Duodenal mucosa (tissue), 2 donors: Measurements from ENCODE around the gene C1QTNF5.

Experiments used
- H3K27ac ChIP-seq: one replicate; pipeline ENCODE4 v1.7.0; 2013; ENCODE audit warnings: low read depth, low read length
- H3K27me3 ChIP-seq, 2 donors: one replicate each; pipeline ENCODE4 v1.7.0; 2013; ENCODE audit warnings: low read length in 2 of 2, control low read depth in 1 of 2; ENCODE audit not compliant: insufficient read depth in 2 of 2, control insufficient read depth in 1 of 2
- H3K36me3 ChIP-seq, 2 donors: one replicate each; pipeline ENCODE4 v1.7.0; 2013; ENCODE audit warnings: low read length in 2 of 2, control low read depth in 1 of 2; ENCODE audit not compliant: insufficient read depth in 2 of 2, control insufficient read depth in 1 of 2
- H3K4me1 ChIP-seq, 2 donors: one replicate each; pipeline ENCODE4 v1.7.0; 2013; ENCODE audit warnings: low read length in 2 of 2, control low read depth in 1 of 2; ENCODE audit not compliant: insufficient read depth in 2 of 2, control insufficient read depth in 1 of 2
- H3K4me3 ChIP-seq, 2 donors: one replicate each; pipeline ENCODE4 v1.7.0; 2013; ENCODE audit warnings: low read length in 2 of 2, low read depth in 1 of 2
- H3K9ac ChIP-seq, 2 donors: one replicate each; pipeline ENCODE4 v1.7.0; 2013; ENCODE audit warnings: low read length in 2 of 2, low read depth in 1 of 2
- H3K9me3 ChIP-seq, 2 donors: one replicate each; pipeline ENCODE4 v1.7.0; 2013; ENCODE audit warnings: low read length in 2 of 2, control low read depth in 1 of 2; ENCODE audit not compliant: control insufficient read depth in 1 of 2

Gene C1QTNF5

GRCh38 chr11:119356349-119357031, 15.8 kb upstream of the C1QTNF5 start:
- Histone ChIP-seq H3K9ac (peak overlapping the region; percentile 55 to 86), H3K4me1 (peaks cover 12 to 18% of the 10 kb centered on the region in 2 donors), H3K4me3 (peak overlapping the region; percentile 72 to 77), H3K36me3 (peaks cover 0 to 21% of the 10 kb centered on the region in 2 donors), H3K9me3 (no peaks in the 10 kb centered on the region), H3K27ac (no peak overlapping the region), H3K27me3 (peaks cover 0 to 3% of the 10 kb centered on the region in 2 donors)

- Histone ChIP-seq H3K4me1 (peaks cover 4 to 14% of the 10 kb centered on the region in 2 donors), H3K4me3 (no peak overlapping the region), H3K36me3 (peaks cover 0 to 21% of the 10 kb centered on the region in 2 donors), H3K9me3 (no peaks in the 10 kb centered on the region), H3K27ac (no peak overlapping the region), H3K27me3 (peaks cover 0 to 3% of the 10 kb centered on the region in 2 donors), H3K9ac (no peak overlapping the region)
Observed at GRCh38 chr11:119355091-119355843, 14.6 kb upstream of the C1QTNF5 start.

GRCh38 chr11:119352857-119353260, 12.2 kb upstream of the C1QTNF5 start:
- H3K9me3 ChIP-seq: no peaks in the 10 kb centered on the region
- peaks cover 0 to 3% of the 10 kb centered on the region in 2 donors for H3K27me3 ChIP-seq
- H3K36me3 ChIP-seq: peaks cover 0 to under 1% of the 10 kb centered on the region in 2 donors
- H3K4me3 ChIP-seq: no peak overlapping the region
- H3K9ac ChIP-seq: no peak overlapping the region
- peaks cover 4 to 11% of the 10 kb centered on the region in 2 donors for H3K4me1 ChIP-seq
- H3K27ac ChIP-seq: no peak overlapping the region

GRCh38 chr11:119351232-119351631, 10.5 kb upstream of the C1QTNF5 start:
- Histone ChIP-seq H3K4me3 (no peak overlapping the region), H3K9me3 (no peaks in the 10 kb centered on the region), H3K27me3 (peaks cover 0 to 3% of the 10 kb centered on the region in 2 donors), H3K27ac (no peak overlapping the region), H3K9ac (no peak overlapping the region), H3K36me3 (no peaks in the 10 kb centered on the region), H3K4me1 (peaks cover 4 to 11% of the 10 kb centered on the region in 2 donors)

GRCh38 chr11:119350302-119350701, 9.6 kb upstream of the C1QTNF5 start:
- Histone ChIP-seq H3K27me3 (peaks cover under 1 to 3% of the 10 kb centered on the region in 2 donors), H3K9me3 (no peaks in the 10 kb centered on the region)

GRCh38 chr11:119347940-119348605, 7.4 kb upstream of the C1QTNF5 start:
- Histone ChIP-seq H3K27ac (no peak overlapping the region), H3K4me3 (no peak overlapping the region), H3K9ac (no peak overlapping the region), H3K27me3 (peaks cover 0 to 6% of the 10 kb centered on the region in 2 donors), H3K4me1 (peaks cover 0 to 3% of the 10 kb centered on the region in 2 donors), H3K9me3 (no peaks in the 10 kb centered on the region), H3K36me3 (no peaks in the 10 kb centered on the region)

More at GRCh38 chr11:119350302-119350701, 9.6 kb upstream of the C1QTNF5 start:
- Histone ChIP-seq H3K4me1 (peaks cover 0 to 11% of the 10 kb centered on the region in 2 donors), H3K9ac (no peak overlapping the region), H3K27ac (no peak overlapping the region), H3K36me3 (no peaks in the 10 kb centered on the region), H3K4me3 (no peak overlapping the region)

GRCh38 chr11:119347242-119347641, 6.6 kb upstream of the C1QTNF5 start:
- H3K27ac ChIP-seq: no peak overlapping the region
- no peaks in the 10 kb centered on the region for H3K36me3 ChIP-seq
- H3K9ac ChIP-seq: no peak overlapping the region
- no peaks in the 10 kb centered on the region for H3K4me1 ChIP-seq
- H3K9me3 ChIP-seq: no peaks in the 10 kb centered on the region
- H3K27me3 ChIP-seq: peaks cover 0 to 6% of the 10 kb centered on the region in 2 donors
- H3K4me3 ChIP-seq: no peak overlapping the region

- peaks cover 0 to under 1% of the 10 kb centered on the region in 2 donors for H3K4me1 ChIP-seq
- H3K27ac ChIP-seq: no peak within 1 kb of the TSS
- peaks cover 0 to 6% of the 10 kb centered on the region in 2 donors for H3K27me3 ChIP-seq
- H3K9ac ChIP-seq: no peak within 1 kb of the TSS
- no peaks in the 10 kb centered on the region for H3K36me3 ChIP-seq
- H3K9me3 ChIP-seq: no peaks in the 10 kb centered on the region
- H3K4me3 ChIP-seq: no peak within 1 kb of the TSS
Observed at GRCh38 chr11:119346605-119347004, 5.9 kb upstream of the C1QTNF5 start, which contains the start of gene MFRP. TSS of gene MFRP (minus strand) at chr11:119346705. CDS start at chr11:119346513, 192 bp downstream.

GRCh38 chr11:119345685-119346084, 5.0 kb upstream of the C1QTNF5 start:
- no peaks in the 10 kb centered on the region for H3K36me3 ChIP-seq
- peaks cover 5 to 9% of the 10 kb centered on the region in 2 donors for H3K4me1 ChIP-seq
- H3K9me3 ChIP-seq: no peaks in the 10 kb centered on the region
- no peak overlapping the region for H3K4me3 ChIP-seq
- peaks cover 0 to 6% of the 10 kb centered on the region in 2 donors for H3K27me3 ChIP-seq
- no peak overlapping the region for H3K27ac ChIP-seq
- no peak overlapping the region for H3K9ac ChIP-seq
